Right kidney (tissue), 1 donor: ENCODE measurements around the gene EGFR.

Source experiments
- DNase-seq: peaks from one replicate; pipeline ENCODE4 v3.0.0-alpha.2; 2016

The EGFR gene

DNA sequence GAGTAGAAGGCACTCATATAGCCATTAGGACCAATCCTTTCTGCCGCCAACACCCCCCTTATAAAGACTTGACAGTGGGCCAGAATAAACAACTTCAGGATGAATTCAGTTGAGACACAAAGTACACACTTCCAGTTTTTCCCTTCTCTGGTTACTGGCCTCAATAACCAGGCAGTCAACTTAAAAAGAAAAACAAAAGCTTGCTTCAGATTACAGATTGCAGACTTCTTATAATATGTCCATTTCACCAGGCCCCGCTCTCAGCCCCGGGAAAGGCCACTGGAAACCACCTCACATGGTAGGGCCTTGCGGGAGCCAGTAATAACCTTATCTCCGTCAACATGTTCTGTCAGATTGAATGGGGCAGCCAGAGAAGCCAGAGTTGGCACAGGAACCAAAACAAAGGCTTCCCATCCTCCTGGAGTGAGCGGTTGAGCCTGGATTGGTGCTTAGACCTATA is 108.8 kb downstream of the EGFR start:
- no peak for DNase-seq

- no peak for DNase-seq
These were observed 110.0 kb downstream of the EGFR start for GRCh38 chr7:55128693-55129394.

DNA sequence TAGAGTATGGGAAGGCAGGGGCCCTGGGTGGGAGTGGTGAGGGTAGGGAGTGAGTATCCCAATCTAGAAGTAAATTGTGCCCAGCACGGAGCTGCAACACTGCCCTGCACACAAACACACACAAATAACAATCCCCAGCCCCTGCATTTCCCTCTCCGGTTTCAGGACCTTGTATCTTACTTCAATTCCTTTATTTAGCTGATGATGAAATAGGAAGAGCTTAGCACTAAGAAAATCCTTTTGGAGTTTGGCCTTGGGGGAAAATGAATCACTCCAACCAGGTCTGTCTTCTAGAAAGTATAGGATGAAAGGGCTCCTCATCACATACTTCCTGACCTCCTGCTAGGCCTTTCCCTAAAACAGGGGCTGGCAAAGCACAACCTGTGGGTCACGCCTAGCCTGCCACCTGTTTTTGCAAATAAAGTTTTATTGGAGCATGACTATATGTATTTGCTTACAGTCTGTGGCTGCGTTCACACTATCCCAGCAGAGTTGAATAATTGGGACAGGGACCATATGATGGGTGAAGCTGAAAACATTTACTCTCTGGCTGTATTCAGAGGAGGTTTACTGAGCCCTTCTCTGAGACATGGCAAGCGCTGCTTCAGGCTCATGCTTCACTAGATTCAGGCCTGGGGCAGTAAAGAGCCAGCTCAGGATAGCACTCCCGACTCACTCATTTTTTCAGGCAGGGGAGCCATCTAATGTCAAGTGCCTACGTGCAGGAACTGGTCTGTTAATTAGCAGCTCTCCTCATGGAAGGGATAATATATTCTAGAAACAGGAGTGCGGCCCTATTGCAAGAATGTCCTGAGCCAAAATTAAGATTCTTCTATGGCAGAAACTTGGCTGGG is 111.0 kb downstream of the EGFR start:
- DNase-seq: no peak

DNA sequence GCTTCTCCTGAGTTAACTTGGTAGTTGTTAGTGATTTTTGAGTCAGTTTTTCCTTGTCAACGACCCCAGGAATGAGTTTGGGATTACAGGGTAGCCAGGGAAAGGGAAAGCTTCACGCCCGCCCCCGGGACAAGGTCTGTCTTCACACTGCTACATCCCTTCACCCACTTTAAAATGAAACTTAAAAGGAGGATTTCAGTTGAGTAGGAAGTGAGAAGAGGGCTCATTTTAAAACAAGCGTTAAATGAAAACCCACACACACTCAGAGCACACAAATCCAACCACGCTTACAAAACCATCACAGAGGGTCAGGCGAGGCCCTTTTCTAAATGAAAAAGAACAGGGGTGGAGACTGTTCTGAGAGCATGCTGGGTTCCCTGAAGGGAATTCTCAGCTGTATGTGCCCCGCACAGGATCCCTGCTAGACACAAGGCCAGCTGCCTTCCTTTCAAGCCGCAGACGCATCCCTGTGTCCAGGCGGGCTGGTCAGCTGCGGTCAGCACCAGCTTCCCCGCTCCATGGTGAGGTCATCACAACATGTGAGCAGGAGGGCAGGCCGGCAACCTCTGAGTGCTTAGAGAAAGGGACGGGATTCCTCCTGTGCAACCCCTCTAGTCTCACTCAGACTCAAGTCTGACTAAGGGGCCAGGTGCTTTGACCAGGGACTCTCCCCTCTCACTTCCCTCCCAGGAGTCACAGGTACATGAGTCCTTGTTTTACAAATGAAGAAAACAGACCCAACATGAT is 111.8 kb downstream of the EGFR start:
- DNase-seq: peak; percentile 44

- DNase-seq: no peak
These were observed 112.5 kb downstream of the EGFR start for GRCh38 chr7:55131142-55131929.

- no peak for DNase-seq
These were observed 113.7 kb downstream of the EGFR start for GRCh38 chr7:55132550-55132889.

- DNase-seq: no peak
These were observed 114.2 kb downstream of the EGFR start for GRCh38 chr7:55132890-55133551.

DNA sequence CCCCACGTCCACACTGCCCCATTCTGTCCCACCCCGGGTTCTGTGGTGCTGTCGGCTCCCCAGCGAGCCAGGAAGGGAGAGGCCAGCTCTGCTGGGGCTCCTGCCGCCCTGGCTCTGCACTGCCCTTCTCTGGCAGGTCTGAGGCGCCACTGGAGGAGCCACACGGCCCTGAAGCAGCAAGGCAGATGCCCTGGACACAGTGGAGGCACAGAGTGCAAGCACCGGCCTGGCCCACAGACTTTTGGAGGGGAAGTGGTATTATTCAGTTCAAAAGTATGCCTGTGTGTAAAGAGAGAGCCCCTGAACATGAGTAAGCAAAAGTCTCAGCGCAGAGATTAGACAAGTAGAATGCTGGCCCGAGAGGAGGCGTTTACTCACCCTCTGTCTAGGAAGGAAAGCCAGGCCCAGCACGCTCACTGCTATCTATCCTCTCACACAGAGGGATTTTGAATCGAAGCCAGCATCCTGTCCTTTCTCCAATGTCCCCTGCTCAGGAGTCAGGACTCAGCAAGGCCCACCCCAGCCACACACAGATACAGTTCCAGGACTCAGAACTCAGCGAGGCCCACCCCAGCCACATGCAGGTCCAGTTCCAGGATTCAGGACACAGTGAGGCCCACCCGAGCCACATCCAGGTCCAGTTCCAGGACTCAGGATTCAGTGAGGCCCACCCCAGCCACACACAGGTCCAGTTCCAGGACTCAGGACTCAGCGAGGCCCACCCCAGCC is 115.0 kb downstream of the EGFR start:
- no peak for DNase-seq

DNA sequence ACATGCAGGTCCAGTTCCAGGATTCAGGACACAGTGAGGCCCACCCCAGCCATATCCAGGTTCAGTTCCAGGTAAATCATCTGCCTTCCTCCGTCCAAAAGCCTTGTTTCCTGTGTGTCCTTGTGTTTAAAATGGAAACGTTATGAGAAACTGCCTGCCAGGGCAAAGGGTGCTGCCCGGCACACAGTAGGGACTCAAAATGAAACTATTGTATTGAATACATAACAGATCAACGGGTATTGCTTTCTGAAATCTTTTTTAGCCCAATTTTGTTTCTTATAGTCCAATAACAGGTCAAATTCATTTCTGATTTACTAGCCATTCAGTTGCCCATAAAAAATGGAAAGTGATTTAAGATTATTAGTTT is 115.5 kb downstream of the EGFR start:
- no peak for DNase-seq

DNA sequence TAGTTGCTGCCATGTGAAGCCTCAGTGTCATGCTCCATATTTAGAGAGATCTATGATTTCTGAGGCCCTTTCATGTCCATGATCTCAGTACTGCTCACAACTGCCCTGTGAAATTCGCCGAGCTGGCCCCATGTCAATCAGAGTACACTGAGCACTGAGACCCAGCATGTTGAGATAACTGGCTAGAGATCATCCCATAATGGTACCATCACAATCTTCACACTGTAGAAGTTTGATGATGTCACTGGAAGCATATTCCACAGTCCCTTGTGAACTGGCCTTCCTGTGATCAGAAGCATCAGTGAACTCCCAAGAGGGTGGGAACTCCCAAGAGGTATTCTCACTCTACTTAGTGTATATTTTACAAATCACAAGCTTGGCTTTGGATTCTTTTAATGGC is 116.0 kb downstream of the EGFR start:
- DNase-seq: no peak

GRCh38 chr7:55135462-55135861 is 116.6 kb downstream of the EGFR start:
- no peak for DNase-seq

- no peak for DNase-seq
These were observed 119.8 kb downstream of the EGFR start for GRCh38 chr7:55138663-55139062.

- no peak for DNase-seq
These were observed 121.6 kb downstream of the EGFR start for GRCh38 chr7:55140221-55140940.

- no peak for DNase-seq
These were observed 122.1 kb downstream of the EGFR start for GRCh38 chr7:55140941-55141278.

GRCh38 chr7:55142919-55143600 is 124.2 kb downstream of the EGFR start:
- DNase-seq: no peak

GRCh38 chr7:55144333-55145317 is 125.8 kb downstream of the EGFR start:
- peak; percentile 58 for DNase-seq

GRCh38 chr7:55145606-55146005 is 126.8 kb downstream of the EGFR start:
- DNase-seq: no peak

GRCh38 chr7:55147101-55147500 is 128.3 kb downstream of the EGFR start:
- no peak for DNase-seq

DNA sequence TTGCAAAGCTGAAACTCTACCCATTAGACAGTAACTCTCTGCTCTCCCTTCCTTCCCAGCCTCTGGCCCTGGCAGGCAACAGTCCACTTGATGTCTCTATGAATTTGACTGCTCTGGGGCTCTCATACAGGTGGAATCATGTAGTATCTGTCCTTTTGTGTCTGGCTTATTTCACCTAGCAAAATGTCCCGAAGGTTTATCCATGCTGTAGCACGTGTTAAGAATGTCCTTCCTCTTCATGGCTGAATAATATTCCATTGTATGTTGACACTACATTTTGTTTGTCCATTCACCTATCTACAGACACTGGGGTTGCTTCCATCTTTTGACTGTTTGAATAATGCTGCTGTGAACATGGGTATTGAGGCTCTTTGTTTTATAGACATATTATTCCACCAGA is 128.9 kb downstream of the EGFR start:
- no peak for DNase-seq
